ENCODE measurements around the gene APOL3. TPM values are rescaled to one million over a fixed set of nuclear protein-coding genes. Genes with fewer than 3 reads are reported as not detected.
"Not testable (repeated sequence)": the region's sequence is repeated elsewhere in the genome, so short reads cannot be mapped to it uniquely, and the experiment has no call there.

APOL3 gene
- total RNA-seq, 1 experiment from 2014 or later = 19.3 TPM

DNA sequence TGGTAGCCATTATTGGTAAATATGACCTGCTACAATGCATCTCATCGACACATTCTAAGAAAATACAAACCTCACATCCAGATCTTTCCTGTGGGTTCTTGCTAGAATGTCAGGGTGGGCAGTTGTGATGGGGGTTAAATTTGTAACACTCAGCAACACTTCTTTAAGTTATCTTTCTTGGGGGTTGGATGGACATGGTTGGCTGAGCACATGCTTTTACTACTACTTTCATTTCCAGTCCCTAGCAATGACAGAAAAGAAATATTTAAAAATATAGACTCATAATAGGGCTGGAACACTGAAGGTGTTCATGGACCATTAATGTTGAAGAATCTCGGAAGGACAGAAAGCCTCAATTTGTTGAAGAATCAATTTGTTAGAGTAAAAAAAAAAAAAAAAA, 57.6 kb downstream of the APOL3 start:
- Histone ChIP-seq H3K27me3 (ENCODE audit: insufficient read depth, low read depth) (no peaks in the 10 kb centered on the region), H3K9me3 (ENCODE audit: insufficient read depth, low read depth) (no peaks in the 10 kb centered on the region), H4K20me1 (ENCODE audit: insufficient read depth) (no peaks in the 10 kb centered on the region), H3K36me3 (ENCODE audit: low read depth) (no peaks in the 10 kb centered on the region), H3K27ac (no peak overlapping the region), H3K79me2 (ENCODE audit: low read depth) (no peaks in the 10 kb centered on the region), H3K9me2 (ENCODE audit: insufficient read depth) (no peaks in the 10 kb centered on the region), H3K4me1 (replicated peaks; ENCODE audit: insufficient read depth) (no peaks in the 10 kb centered on the region), H3F3A (ENCODE audit: insufficient read depth, low read depth) (no peaks in the 10 kb centered on the region), H3K4me2 (no peak overlapping the region), H3K4me3 (no peak overlapping the region), H2AFZ (no peak overlapping the region)
- ChIA-PET CTCF (no interaction called here), POLR2A (ENCODE audit: unreplicated experiment) (no interaction called here)
- BruUV-seq (replicated peaks) = no TSS peak
- no peak for DNase-seq
- TF ChIP-seq CTCF (conservative IDR thresholded peaks at IDR 0.05) (no peak), EZH2 (IDR thresholded peaks at IDR 0.05; ENCODE audit: low read depth) (no peak)
- intact Hi-C loops (cut with micrococcal nuclease; ENCODE audit: unreplicated experiment) = no loop called here

GRCh38 chr22:36101756-36102155, 58.8 kb downstream of the APOL3 start:
- no peaks in the 10 kb centered on the region for H3K36me3 ChIP-seq (ENCODE audit: low read depth)
- intact Hi-C loops (cut with micrococcal nuclease; ENCODE audit: unreplicated experiment) = no loop called here
- no peak overlapping the region for H2AFZ ChIP-seq
- H3K9me2 ChIP-seq (ENCODE audit: insufficient read depth) = no peaks in the 10 kb centered on the region
- BruUV-seq (replicated peaks) = no TSS peak
- H3K4me2 ChIP-seq = no peak overlapping the region
- H3K27me3 ChIP-seq (ENCODE audit: insufficient read depth, low read depth) = no peaks in the 10 kb centered on the region
- no peak overlapping the region for H3K27ac ChIP-seq
- H3K4me1 ChIP-seq (replicated peaks; ENCODE audit: insufficient read depth) = no peaks in the 10 kb centered on the region
- H3K9me3 ChIP-seq (ENCODE audit: insufficient read depth, low read depth) = no peaks in the 10 kb centered on the region
- no peaks in the 10 kb centered on the region for H3F3A ChIP-seq (ENCODE audit: insufficient read depth, low read depth)
- no peak overlapping the region for H3K4me3 ChIP-seq
- no peaks in the 10 kb centered on the region for H3K79me2 ChIP-seq (ENCODE audit: low read depth)
- DNase-seq = no peak
- no peaks in the 10 kb centered on the region for H4K20me1 ChIP-seq (ENCODE audit: insufficient read depth)
- ChIA-PET CTCF (no interaction called here), POLR2A (ENCODE audit: unreplicated experiment) (no interaction called here)
- no peak for TF ChIP-seq CTCF (conservative IDR thresholded peaks at IDR 0.05)
- TF ChIP-seq EZH2 (IDR thresholded peaks at IDR 0.05; ENCODE audit: low read depth) = no peak

GRCh38 chr22:36100908-36101307, 59.6 kb downstream of the APOL3 start:
- H3K9me2 ChIP-seq (ENCODE audit: insufficient read depth); POLR2A ChIA-PET (ENCODE audit: unreplicated experiment); H3F3A ChIP-seq (ENCODE audit: insufficient read depth, low read depth); H3K79me2 ChIP-seq (ENCODE audit: low read depth); H3K4me2 ChIP-seq; H4K20me1 ChIP-seq (ENCODE audit: insufficient read depth); H3K4me1 ChIP-seq (replicated peaks; ENCODE audit: insufficient read depth); intact Hi-C loops (cut with micrococcal nuclease; ENCODE audit: unreplicated experiment); H3K27ac ChIP-seq; H3K27me3 ChIP-seq (ENCODE audit: insufficient read depth, low read depth); H2AFZ ChIP-seq; H3K36me3 ChIP-seq (ENCODE audit: low read depth); H3K4me3 ChIP-seq; H3K9me3 ChIP-seq (ENCODE audit: insufficient read depth, low read depth); BruUV-seq (replicated peaks); DNase-seq: not testable (repeated sequence)
- CTCF ChIA-PET = interaction anchor here (0.6 kb wide), 2 partner anchors 71 to 801 kb away, joined by 3 read pairs; partner anchors contain the start of gene TOM1

GRCh38 chr22:36100134-36100824, 60.3 kb downstream of the APOL3 start:
- Histone ChIP-seq H4K20me1 (ENCODE audit: insufficient read depth) (no peaks in the 10 kb centered on the region), H3K4me3 (no peak overlapping the region), H3K36me3 (ENCODE audit: low read depth) (no peaks in the 10 kb centered on the region), H3K79me2 (ENCODE audit: low read depth) (no peaks in the 10 kb centered on the region), H2AFZ (no peak overlapping the region), H3K9me2 (ENCODE audit: insufficient read depth) (no peaks in the 10 kb centered on the region), H3F3A (ENCODE audit: insufficient read depth, low read depth) (no peaks in the 10 kb centered on the region), H3K27me3 (ENCODE audit: insufficient read depth, low read depth) (no peaks in the 10 kb centered on the region), H3K27ac (no peak overlapping the region), H3K4me1 (replicated peaks; ENCODE audit: insufficient read depth) (no peaks in the 10 kb centered on the region), H3K9me3 (ENCODE audit: insufficient read depth, low read depth) (no peaks in the 10 kb centered on the region), H3K4me2 (no peak overlapping the region)
- BruUV-seq (replicated peaks) = no TSS peak
- intact Hi-C loops (cut with micrococcal nuclease; ENCODE audit: unreplicated experiment) = no loop called here
- no peak for TF ChIP-seq CTCF (conservative IDR thresholded peaks at IDR 0.05)
- TF ChIP-seq EZH2 (IDR thresholded peaks at IDR 0.05; ENCODE audit: low read depth) = no peak
- no peak for DNase-seq
- ChIA-PET POLR2A (ENCODE audit: unreplicated experiment) (no interaction called here), CTCF (interaction anchor here (0.6 kb wide), 2 partner anchors 71 to 801 kb away, joined by 3 read pairs; partner anchors contain the start of gene TOM1)

DNA sequence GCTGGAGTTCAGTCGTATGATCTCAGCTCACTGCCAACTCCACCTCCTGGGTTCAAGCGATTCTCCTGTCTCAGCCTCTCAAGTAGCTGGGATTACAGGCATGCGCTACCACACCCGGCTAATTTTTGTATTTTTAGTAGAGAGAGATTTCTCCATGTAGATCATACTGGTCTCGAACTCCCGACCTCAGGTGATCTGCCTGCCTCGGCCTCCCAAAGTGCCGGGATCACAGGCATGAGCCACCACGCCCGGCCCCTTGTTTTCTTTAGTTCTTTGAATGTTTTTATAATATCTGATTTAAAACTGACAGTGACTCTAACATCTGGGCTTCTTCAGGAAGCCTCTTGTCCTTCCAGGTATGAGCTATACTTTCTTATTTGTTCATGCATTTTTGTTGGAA, 61.0 kb downstream of the APOL3 start:
- H3K4me3 ChIP-seq; DNase-seq; BruUV-seq (replicated peaks); H3K79me2 ChIP-seq (ENCODE audit: low read depth); intact Hi-C loops (cut with micrococcal nuclease; ENCODE audit: unreplicated experiment); H3F3A ChIP-seq (ENCODE audit: insufficient read depth, low read depth); H2AFZ ChIP-seq; H3K36me3 ChIP-seq (ENCODE audit: low read depth); H3K4me2 ChIP-seq; CTCF ChIA-PET; H3K27ac ChIP-seq; H3K9me2 ChIP-seq (ENCODE audit: insufficient read depth); H4K20me1 ChIP-seq (ENCODE audit: insufficient read depth); H3K9me3 ChIP-seq (ENCODE audit: insufficient read depth, low read depth); H3K27me3 ChIP-seq (ENCODE audit: insufficient read depth, low read depth); POLR2A ChIA-PET (ENCODE audit: unreplicated experiment); H3K4me1 ChIP-seq (replicated peaks; ENCODE audit: insufficient read depth): not testable (repeated sequence)

Measured in PC-9 (cell line).